T-helper 22 cell (primary cell): Measurements from ENCODE around the gene DYRK2.
"Not testable (repeated sequence)": the region's sequence is repeated elsewhere in the genome, so short reads cannot be mapped to it uniquely, and the experiment has no call there.

Experiments
- DNase-seq: peaks from one replicate; pipeline ENCODE4 v3.0.0-alpha.2; 2020; ENCODE audit warnings: low read depth

The DYRK2 gene

DNA sequence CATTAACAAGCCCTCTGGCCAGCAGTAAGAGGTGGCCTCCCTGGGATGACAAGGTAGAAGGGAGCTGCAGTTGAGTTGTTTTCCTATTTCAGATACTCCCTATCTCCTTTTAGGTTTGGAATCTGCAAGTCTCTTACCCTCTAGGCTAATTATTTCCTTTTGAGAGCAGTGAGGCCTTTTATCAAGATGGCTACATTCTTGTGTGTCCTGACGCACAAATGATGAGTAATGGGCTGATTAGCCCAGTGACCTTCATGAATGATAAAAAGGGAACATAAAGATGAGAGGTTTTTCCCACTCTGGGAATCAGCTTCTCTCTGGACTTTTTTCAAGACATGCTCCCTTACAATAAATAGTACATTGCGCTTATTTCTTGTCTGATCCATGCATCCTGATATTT is 22.9 kb downstream of the DYRK2 start:
- no peak for DNase-seq

DNA sequence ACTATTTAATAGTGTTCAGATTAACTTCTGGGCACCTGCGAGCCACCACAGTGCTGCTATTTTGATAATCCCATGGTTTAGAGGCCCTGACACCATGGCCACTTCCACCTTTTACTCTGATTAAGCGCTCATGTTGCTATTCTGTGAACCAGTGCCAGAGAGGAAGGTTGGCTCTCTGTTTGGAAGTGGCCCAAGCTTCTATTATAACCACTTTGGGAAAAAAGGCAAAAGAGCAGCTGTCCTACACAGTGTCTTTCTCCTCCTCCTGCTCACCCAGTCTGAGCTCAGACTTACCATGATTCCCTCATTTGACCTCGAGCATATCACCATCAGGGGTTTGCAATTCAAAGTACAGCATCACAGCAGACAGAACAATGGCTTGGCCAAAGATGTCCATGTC is 23.3 kb downstream of the DYRK2 start:
- no peak for DNase-seq

DNA sequence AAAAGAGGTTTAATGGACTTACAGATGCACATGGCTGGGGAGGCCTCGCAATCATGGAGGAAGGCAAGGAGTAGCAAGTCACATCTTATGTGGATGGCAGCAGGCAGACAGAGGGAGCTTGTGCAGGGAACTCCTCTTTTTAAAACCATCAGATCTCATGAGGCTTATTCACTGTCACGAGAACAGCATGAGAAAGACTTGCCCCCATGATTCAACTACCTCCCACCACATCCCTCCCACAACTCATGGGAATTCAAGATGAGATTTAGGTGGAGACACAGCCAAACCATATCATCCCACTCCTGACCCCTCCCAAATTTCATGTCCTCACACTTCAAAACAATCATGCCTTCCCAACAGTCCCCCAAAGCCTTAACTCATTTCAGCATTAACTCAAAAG is 24.0 kb downstream of the DYRK2 start:
- DNase-seq: not testable (repeated sequence)

DNA sequence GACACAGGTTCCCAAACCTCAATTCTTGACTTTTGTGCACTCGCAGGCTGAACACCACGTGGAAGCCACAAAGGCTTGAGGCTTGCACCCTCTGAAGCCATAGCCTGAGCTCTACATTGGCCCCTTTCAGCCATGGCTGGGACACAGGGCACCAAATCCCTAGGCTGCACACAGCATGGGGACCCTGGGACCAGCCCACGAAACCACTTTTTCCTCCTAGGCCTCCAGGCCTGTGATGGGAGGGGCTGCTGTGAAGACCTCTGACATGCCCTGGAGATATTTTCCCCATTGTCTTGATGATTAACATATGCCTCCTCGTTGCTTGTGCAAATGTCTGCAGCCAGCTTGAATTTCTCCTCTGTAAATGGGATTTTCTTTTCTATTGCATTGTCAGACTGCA is 25.0 kb downstream of the DYRK2 start:
- not testable (repeated sequence) for DNase-seq

DNA sequence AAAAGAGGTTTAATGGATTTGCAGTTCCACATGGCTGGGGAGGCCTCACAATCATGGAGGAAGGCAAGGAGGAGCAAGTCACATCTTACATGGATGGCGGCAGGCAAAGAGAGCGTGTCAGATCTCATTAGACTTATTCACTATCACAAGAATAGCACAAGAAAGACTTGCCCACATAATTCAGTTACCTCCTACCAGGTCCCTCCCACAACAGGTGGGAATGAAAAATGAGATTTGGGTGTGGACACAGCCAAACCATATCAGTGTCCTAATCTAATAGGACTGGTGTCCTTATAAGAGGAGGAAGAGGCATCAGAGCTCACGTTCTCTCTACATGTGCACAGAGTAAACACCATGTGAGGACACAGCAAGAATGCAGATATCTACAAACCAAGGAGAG is 25.9 kb downstream of the DYRK2 start:
- DNase-seq: no peak

DNA sequence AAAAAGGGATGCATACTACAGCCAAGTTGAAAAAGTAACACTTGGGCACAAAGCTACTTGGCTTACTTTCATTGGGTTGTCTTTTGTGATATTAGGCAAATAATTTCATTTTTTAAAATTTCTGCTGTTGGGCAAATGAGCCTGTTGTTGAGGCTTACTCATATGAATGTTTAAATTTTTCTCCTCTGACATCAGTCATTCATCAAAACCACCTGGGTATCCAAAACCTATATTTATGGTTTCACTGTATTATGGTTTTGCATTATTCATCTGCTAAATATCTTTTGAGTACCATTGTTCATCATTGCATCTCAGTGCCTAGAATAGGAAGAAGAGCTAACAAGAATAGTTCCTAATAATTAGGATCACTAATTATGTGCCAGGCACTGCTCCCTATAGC is 28.1 kb downstream of the DYRK2 start:
- no peak for DNase-seq

DNA sequence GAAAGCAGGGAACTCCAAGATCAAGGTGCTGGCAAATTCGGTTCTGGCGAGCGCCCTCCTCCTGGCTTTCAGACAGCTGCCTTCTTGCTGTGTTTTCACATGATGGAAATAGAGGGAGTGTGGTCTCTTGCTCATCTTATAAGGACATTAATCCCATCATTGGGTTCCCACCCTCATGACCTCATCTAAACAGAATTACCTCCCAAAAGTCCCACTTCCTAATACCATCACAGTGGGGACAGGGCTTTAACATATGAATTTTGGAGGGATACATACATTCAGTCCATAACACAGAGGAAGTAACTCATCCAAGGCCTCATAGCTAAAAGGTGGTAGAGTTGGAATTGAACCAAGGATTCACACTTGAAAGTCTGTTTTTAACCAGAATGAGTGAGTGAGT is 28.6 kb downstream of the DYRK2 start:
- DNase-seq: no peak

DNA sequence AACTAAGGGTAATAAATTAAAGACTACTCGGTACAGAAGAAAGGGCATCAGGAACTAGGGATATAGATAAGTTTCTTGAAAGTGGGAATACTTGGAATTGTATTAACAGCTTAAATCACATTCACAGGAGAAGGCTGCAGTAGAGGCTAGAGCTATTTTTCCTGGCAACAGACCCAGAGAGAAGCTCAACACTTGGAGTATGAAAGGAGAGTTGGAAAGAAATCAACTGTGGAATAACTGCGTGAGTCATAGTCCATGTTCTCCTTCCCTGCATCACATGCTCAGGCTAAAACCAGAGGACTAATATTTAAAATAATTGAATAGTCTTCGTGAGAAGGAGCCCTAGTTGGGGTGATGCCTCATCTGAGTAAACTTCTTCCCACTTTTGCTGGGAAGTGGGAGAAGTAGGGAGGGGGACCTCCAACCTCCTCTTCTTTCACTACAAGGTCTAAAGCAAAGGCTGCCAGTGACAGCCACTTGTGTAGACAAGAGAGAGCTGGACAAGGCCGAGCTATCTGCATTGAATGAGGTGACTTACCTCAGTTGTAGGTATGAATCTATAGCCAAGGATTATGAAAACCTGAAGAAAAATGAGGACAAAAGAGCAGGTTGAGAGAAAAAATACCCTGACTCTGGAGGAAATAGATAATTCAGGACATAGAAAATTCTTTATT is 32.7 kb downstream of the DYRK2 start:
- no peak for DNase-seq

DNA sequence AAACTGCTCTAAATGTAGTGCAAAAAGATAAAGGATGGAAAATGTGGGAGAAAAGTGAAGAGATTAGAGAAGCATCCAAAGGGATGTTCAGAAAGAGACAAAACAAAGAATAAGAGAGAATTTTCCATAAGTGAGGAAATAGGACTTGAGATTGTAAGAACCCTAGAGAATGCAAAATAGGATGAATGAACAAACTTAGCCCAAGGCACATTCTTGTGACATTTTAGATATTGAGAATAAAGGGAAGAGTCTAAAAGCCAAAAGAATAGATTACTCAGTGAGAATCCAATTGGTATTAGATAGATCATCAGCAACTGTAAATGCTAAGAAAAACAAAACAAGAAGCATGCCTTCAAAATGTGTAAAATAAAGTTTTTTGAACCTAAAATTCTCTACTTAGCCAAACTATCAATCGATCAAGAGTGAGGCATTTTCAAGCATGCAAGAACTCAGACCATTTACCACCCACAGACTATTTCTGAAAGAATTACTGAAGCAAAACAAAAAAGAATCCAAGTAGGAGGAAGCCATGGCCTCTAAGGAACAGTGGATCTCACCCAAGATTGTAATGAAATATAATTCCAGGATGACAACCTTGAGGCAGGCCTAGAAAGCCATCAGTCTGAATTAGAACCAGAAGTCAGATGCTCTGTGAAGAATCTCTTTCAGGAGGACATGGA is 33.5 kb downstream of the DYRK2 start:
- DNase-seq: no peak

DNA sequence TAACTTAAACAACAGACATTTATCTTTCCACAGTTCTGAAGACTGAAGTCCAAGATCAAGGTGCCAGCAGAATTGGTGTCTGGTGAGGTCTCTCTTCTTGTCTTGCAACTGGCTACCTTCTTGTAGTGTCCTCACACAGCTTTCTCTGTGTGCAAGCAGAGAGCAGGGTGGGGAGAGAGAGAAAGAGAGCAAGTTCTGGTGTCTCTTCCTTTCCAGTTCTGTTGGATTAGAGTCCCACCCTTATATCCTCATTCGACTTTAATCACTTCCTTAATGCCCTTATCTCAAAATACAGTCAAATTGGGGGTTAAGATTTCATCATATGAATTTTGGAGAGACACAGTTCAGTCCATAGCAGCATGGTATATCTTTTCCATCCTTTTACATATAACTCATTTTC is 40.8 kb downstream of the DYRK2 start:
- no peak for DNase-seq

DNA sequence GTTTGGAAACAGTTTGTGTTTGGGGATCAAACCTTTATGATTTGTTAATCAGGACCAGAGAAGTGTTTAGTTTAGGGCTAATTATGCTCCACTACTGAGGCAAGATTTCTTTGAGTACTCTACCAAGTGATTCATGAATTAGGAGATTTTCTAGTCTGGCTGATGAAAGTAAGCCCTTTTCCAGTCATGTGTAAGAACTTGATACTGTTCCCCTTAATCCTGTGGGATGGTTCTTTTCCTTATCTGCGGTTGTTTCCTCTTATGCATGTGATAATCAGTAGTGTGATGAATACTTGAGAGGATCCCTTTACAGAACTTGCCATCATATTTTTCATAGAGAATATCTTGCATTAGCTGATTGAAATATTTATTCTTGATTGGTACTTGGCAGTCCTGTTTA is 42.1 kb downstream of the DYRK2 start:
- no peak for DNase-seq

DNA sequence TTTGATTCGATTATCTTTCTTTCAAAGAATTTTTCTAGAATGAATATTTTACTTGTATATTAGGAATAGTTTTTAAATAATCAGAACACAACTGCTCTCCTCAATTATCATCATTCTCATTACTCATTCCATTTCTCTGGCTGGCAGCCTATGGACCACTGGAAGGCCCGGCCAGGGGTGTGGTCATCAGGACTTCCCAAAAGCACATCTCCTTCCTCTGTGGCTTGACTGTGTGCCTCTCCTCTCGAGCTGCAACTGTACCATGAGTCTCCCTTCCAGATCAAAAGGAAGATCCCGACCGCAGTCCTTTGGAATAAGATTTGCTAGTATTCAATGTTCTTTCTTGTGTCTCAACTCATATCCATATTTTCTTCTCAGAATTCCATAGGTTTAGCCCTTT is 42.7 kb downstream of the DYRK2 start:
- no peak for DNase-seq

DNA sequence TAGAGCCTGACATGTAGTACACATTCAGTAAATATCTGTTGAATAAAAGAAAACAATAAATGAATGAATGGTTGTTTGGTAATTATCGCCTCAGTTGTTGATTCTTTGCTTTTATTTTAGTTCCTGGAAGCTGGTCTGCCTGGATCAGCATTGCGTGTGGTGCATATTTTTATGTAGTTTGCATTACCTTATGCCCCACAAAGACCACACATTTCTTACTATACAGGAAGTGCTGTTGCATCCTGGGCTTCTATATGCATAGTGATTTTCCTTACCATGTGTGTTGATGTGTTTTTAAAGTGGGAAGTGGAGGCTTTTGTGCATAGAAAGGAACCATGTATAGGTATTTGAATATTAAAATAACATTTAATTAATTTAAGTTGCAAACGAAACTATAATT is 43.6 kb downstream of the DYRK2 start:
- DNase-seq: no peak

DNA sequence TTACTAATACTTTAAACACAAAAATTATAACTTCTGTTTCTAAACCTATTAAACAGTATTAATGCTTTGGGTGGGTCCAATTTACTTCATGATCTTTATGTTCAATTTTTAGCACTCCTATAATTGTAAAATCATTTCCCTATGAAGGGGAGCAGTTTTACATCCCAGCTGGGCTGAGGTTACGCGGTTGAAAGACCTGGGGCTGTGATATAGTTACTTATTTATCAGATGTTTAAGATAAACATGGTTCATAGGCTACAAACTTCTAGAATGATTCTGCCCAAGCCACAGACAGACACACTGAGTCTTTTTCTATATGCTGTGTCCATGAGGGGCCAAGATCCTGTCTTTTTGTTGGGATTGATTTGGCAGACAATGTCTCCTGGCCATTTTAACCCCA is 44.4 kb downstream of the DYRK2 start:
- no peak for DNase-seq

DNA sequence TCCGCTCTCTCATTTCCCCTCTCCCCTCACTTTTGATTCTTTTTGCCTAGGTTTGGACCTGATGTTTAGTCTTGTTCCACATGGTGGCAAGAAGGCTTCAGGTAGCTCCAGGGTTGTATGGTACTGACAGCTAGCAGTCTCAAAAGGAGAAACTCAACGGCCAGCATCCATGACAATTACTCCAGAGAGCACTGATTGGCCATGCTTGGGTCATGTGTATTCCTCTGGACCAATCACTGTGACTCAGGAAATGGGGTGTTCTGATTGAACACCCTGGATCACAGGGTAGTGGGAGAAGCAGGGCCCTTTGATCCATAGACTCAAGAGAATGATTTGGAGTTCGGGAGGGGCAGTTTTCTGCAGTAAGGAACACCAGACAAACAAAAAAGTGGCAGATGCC is 45.3 kb downstream of the DYRK2 start:
- no peak for DNase-seq

DNA sequence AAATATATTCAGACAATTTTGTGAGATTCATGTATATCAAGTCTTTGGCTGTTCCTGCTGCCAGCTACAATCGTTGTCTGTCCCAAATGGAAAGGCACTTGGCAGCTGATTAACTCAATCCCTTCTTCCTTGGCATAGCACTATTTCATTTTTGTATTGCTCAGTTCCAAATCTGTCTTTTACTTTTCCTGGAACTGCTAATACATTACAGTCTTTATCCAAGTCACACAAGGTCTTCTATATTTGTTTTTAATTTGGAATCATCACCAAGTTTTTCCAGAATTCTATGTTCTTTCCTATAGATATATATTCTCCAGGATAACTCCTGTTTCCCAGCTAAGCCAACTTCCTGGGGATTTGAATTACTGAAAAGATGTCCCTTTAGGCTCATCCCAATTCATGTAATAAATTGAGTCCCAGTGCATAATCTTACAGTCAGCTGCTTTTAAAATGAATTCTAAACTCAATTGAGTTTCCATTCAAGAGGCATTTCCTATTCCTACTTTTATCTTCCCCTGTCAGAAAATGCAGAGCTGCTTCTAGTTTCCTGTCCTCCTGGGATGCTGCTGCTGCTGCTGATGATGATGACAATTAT is 45.9 kb downstream of the DYRK2 start:
- no peak for DNase-seq

DNA sequence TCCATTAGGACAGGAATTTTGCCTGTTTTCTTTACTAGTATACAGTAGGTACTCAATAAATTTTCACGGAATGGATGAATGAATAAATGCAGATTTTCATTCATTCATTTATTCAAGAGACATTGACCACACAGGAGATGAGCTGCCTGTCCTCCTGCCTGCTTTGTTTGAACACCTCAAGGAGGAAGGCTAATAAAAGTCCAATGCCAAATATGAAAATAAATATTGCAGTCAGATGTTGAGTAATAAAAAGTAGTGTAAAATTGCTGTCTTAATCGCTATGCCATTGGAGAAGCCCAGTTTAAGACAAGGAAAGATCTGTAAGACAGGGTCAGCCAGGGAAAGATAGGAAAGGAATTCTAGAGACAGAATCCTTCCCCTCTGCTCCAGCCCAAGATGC is 47.4 kb downstream of the DYRK2 start:
- no peak for DNase-seq

DNA sequence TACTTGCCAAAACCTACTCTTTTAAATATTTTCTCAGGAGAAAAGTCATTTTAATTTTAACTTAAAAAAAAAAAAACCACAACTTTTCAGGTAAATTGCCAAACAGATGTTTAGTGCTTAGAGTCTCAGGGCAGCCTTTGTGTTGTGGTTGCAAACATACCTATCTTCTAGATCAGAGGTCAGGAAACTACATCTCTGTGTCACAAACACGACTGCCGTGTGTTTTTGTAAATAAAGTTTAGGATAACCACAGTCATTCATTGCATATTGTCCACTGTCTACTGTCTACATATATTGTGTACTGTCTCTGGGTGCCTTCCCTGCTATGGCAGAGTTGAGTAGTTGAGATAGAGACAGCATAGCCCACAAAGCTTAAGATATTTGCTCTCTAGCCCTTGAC is 48.9 kb downstream of the DYRK2 start:
- DNase-seq: peak; percentile 7

DNA sequence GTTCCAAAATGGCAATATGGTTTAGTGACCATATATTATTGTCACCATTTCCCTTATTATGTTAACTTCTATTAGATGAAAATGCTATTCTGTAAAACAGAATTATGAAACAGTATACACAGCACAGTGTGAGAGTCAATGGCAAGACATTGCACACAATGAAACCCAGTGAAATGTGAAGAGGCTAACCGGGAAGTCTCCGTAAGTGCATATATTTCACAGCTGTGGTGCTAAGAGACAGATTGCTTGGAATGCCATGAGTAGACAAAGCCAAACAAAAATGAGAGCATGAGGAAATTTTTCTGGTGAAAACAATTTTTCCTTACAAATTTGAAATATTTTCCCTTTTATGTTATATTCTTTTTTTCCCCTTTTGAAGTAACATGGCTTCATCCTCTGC is 49.4 kb downstream of the DYRK2 start:
- no peak for DNase-seq

DNA sequence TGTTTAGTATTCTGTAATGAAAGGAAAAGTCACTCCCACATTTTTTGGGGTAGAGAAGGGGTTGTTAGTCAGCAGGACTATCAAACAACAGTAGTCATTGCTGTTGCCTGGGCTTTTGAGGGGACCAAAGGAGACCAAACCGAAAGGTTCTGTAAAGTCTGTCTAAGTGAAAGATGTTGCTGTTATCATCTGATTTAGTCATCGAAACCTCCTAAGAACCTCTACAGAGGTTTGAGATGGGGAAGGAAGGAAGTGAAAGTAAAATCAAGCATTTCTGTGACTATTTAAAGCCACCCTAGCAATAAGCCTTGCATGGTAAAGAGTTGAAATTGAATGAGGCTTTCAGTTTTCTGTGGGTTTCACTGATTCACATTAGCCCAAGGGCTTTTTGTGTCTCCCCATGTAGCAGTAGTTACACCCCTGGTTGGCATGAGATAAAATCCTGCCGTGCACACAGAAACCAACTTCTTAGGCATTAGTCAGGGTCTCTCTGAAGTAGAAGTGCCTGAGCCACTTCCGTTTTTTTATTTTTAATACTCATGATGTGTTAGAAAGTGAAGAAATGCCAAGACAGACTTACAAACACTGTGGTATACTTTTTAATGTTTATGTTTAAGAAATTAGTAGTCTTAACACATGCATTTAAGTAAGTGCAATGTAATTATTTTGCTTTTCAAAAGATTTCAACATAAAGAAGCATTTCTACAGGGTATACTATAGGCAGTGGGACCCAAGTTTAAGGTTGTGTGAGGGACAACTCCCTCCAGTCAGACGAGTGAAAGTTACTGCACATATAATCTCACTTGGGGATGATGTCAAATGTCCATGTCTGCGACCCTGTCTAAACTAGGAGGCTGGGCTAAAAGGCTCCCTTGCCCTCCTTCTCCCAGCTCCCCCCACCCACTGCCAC is 50.4 kb downstream of the DYRK2 start:
- DNase-seq: peak; percentile 13

DNA sequence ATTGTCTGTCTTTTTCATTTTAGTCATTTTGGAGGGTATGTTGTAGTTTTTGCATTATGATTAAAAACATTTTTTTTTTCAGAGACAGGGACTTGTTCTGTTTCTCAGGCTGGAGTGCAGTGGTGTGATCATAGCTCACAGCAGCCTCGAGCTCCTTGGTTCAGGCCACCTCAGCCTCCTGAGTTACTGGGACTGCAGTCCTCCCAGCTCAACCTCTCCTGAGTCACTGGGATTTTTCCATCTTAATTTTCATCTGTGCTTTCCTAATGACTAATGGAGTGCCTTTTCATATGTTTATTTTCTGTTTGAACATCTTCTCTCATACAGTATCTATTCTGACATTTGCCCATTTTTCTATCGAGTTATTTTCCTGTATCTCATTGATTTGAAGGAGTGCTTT is 52.6 kb downstream of the DYRK2 start:
- no peak for DNase-seq

DNA sequence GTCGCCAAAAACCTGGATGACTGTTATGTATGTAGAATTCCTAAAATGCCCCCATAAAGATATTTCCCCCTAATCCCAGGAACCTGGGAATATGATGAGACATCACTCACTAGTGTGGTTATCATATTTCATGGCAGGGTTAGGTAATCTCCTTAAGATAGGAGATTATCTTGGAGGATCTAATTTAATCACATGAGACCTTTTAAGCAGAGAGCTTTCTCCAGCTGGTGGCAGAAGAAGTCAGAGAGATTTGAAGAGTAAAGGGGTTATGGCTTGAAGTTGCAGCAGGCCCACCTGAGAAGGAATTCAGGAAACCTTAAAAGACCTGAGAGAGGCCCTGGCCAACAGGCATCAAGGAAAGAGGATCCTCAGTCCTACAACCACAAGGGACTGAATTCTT is 53.6 kb downstream of the DYRK2 start:
- no peak for DNase-seq

DNA sequence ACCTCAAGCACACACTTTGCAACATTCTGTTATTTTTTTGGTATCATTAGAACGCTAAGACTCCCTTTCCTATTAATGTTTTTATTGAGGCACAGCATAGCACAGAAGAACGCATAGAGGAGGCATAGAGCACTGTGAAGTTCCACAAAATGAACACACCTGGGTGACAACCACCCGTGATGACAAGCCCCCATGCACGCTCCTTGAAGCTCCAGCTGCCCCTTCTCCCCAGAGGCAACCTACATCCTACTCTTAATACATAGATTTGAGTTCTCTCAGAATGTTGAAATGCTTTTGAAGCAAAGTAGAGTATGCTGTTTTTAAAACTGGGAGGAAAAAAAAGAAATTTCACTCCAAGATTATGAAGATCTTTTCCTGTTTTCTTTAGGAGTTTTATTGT is 55.5 kb downstream of the DYRK2 start:
- no peak for DNase-seq
